GM12801 (cell line): ENCODE data around the gene UXS1.

Experiments used
- TF ChIP-seq, protein P1 (sequence below): IDR thresholded peaks from one replicate; pipeline ENCODE4 v1.5.1; 2011; ENCODE audit warnings: control low read depth; ENCODE audit not compliant: insufficient read length; ENCODE audit errors: extremely low read depth

Gene UXS1

DNA sequence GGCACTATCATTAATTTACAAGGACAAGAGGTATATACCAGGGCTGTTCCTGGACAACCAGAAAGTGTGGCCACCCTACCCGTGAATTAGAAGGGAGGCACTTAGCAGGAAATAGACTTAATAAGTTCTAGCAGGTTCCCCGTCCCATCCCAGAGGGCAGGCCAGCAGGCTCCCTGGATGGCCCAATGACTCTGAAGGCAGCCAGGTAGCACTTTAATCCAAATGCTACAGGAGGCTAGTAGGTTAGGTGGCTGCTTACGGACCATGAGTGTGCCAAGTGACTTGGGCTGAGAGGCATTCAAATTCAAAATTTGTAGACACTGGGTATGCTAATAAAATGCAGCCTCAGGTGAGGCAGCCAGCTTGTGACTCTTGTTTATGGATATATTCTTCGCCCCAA is 123.9 kb downstream of the UXS1 start:
- TF ChIP-seq, protein P1, sequence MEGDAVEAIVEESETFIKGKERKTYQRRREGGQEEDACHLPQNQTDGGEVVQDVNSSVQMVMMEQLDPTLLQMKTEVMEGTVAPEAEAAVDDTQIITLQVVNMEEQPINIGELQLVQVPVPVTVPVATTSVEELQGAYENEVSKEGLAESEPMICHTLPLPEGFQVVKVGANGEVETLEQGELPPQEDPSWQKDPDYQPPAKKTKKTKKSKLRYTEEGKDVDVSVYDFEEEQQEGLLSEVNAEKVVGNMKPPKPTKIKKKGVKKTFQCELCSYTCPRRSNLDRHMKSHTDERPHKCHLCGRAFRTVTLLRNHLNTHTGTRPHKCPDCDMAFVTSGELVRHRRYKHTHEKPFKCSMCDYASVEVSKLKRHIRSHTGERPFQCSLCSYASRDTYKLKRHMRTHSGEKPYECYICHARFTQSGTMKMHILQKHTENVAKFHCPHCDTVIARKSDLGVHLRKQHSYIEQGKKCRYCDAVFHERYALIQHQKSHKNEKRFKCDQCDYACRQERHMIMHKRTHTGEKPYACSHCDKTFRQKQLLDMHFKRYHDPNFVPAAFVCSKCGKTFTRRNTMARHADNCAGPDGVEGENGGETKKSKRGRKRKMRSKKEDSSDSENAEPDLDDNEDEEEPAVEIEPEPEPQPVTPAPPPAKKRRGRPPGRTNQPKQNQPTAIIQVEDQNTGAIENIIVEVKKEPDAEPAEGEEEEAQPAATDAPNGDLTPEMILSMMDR: no peak

DNA sequence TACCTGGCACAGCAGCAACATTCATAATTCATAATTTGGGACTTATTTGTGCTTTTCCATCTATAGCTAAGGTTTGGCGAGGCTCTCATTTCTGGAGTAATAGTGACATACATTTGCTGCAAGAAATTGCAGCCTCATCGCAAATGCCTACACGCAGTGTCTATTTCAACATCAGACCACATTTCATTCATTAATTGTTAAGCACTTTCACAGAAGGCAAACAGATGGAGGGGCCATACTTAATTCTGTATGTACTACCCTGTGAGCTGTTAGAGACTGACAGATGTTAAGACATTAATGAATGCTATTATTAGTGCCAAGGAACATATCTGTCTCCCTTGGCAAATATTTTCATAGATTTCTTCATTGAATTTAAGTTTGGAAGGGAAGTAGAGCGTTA is 125.7 kb downstream of the UXS1 start:
- TF ChIP-seq, protein P1: no peak

DNA sequence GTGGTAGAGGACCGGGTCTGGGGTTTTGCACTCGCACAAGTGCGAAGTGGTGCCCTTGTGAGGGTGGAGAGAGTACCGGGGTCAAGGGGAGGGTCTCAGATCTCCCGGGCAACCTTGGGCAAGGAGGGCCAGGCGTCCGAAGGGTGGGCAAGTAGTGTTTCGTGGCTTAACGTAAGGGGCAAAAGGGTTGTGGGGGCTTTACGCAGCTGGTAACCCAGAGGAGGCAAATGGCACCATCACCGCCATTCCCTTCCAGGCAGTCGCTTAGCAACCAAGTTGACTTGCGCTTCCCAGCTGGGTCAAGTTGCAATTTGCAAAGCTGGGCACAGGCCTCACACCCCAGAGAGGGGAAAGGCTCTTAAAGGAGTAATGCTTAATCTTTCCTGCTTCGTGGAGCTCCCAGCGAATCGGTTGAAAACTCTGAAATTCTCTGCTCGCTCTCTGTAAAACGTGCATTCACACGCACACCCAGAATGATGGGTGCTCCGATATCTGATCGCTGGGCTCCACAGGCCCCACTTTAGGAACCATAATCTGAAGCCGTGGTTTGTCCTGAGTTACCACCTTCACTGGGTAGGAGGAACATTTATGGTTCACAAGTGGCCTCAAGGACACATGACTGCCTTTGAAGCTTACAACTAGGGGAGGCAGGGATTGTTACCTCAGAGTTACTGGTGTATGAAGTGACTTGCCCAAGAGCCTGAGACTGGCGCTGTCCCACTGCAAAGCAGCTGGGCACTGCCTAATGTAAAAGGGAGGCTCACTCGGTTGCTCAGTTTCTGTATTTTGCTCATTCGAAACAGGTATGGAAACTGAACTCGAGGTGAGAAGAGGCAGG is 127.9 kb downstream of the UXS1 start:
- TF ChIP-seq, protein P1: no peak

DNA sequence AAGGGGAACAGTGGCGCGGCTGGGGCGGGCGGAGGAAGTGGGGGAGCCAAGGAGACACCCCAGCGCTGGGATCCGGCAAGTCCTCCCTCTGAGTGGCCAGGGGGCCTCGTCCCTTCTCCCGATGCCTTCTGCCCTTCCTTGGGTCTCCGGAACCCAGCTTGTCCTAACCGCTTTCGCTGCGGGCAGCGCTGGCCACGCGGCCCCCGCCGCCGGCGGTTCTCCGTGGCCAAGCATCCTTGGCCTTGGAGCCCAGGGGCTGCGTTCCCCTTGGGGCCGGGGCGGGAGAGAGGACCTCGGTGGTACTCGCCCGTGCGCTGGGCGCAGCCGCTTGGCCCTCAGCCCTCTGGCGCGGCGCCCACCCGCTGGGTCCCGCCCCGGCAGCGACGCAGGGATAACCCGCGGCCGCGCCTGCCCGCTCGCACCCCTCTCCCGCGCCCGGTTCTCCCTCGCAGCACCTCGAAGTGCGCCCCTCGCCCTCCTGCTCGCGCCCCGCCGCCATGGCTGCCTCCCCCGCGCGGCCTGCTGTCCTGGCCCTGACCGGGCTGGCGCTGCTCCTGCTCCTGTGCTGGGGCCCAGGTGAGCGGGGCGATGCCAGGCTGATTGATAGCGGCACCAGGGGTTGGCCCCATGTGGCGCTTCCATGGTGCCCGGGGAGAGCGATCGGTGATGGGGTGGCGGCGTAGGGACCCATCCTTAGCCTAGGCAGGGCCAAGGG is 128.7 kb downstream of the UXS1 start:
- TF ChIP-seq, protein P1: no peak

DNA sequence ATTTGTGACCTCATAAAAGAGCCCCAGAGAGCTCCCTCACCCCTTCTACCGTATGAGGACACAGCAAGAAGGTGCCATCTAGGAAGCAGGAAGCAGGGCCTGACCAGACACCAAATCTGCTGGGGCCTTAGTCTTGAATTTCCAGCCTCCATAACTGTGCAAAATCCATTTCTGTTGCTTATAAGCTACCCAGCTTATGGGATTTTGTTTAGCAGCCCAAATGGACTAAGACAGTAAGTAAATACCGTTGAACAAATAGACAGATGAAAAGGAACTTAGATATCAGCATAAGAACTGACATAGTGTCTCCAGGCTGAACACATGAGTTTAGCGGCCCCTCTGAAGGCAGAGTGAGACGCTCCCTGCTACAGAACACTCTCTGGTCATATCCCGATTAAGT is 130.9 kb downstream of the UXS1 start:
- TF ChIP-seq, protein P1: no peak

DNA sequence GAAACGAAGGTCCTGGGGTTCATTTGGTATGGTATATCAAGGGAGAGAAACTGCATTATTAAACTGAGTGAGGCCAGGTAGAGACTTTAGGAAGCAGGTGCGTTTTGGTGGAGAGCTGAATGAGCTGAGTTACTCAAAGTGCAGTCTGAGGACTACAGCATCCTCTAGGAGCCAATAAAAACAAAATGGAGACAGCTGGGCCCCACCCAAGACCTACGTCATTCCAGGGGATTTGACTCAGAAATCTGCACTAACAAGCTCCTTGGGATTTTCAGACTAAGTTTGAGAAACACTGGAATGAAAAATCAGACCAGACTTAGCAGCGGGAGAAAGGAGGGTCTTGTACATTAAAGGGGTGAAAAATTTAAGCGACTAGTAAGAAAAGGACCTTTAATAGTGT is 131.5 kb downstream of the UXS1 start:
- TF ChIP-seq, protein P1: no peak

DNA sequence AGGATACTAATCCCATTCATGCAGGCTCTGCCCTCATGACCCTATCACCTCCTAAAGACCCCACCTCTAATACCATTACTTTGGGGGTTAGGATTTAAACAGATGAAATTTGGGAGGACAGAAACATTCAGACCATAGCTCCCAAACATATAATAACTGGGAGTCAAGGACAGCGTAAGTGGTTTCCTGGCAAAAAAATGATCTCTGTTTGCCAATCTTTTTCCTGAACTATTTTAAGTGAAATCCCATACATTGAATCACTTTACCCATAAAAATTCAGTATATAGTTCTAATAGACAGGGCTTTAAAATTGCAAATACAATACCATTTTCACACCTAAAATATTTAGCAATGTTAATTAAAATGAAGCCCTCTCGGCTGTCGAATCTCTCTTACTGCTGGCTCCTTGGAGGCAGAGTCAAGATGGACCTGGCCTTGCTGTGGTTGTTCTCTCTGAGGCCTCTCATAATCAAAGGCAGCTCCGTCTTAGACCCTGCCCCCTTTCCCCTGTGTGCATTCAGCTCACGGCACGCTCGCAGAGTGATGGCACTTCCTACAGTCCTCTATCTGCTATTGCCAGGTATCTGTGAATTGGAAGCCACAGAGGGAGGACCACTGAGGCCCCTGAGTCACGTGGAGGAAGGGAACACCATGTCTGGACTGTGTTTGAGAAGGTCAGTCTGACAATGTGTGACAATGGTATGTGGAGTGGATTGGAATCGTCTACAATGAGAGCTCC is 132.3 kb downstream of the UXS1 start:
- TF ChIP-seq, protein P1: no peak
